GM13976 (cell line): ENCODE data around the gene TCF21.

Experiments
- DNase-seq: peaks from one replicate; pipeline ENCODE4 v3.0.0; 2012; ENCODE audit warnings: low spot score
- in situ Hi-C: fragments of 300-500 bp; cut with MboI; formaldehyde crosslinking; loops from one replicate; pipeline ENCODE4 v1.12.0; 2022; ENCODE audit warnings: low sequenced_read_pairs, mixed read lengths, inconsistent platforms; ENCODE audit not compliant: unreplicated experiment
- TF ChIP-seq, protein P1 (sequence below): IDR thresholded peaks from 2 replicates; pipeline ENCODE4 v1.5.1; 2012; ENCODE audit warnings: borderline replicate concordance, mild to moderate bottlenecking; ENCODE audit not compliant: insufficient read depth; ENCODE audit errors: extremely low read depth, missing control alignments, control extremely low read depth

TCF21 gene

DNA sequence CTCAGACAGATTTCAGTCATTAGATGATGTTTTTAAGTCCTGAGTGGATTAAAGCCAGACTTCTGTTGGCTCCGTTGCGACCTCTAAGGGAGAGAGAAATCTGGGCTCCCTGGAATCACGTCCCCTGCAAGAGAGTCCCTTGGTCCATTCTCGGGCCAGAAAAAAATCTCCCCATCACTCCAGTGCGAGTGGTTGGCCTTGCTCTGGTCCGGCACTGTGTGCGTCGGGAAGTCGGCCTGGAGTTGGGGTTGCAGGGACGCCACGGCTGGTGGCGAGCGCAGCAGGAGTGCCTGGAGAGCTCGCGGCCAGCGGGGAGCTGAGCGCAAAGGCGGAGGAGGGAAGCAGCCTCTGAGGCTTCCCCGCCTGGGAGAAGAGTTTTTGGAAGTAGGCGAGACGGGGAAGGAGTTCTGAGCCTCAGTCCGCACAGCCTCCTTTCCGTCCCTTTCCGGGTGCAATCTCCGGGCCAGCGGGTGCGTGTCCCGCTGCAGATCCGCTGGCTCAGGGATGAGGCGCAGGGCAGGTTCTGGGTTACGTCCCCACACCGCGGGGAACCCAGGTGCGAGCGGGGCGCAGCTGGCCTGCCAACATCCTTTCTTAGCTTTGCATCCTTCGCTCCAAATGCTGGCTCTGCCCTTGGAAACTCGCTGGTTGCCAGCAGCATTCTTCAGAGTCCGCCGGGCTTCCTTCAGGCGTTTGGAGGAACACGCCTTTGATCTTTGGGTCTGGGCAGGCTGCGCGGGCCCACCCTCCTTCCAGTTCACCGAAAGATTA is 6.8 kb downstream of the TCF21 start:
- DNase-seq, result no peak

DNA sequence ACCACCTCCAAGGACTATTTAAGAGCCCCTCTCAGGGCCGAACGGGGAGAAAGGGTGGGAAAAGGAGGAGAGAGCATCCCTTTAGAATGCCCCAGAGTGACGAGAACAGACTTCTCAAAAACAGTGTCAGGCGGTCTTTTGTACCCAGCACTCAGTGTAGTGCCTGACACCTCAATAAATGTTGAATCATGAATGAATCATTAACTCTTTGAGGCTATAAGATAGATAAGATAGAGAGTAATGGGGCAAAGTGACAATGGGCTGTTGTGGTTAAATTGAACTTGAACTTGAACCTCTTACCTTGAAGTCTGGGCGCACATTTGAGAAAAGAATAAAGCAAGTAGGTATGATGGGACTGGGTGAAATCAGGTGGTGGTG is 7.4 kb downstream of the TCF21 start:
- no peak for DNase-seq
- in situ Hi-C loops, result no loop called here

More for the DNA sequence above, 6.8 kb downstream of the TCF21 start:
- TF ChIP-seq, protein P1, sequence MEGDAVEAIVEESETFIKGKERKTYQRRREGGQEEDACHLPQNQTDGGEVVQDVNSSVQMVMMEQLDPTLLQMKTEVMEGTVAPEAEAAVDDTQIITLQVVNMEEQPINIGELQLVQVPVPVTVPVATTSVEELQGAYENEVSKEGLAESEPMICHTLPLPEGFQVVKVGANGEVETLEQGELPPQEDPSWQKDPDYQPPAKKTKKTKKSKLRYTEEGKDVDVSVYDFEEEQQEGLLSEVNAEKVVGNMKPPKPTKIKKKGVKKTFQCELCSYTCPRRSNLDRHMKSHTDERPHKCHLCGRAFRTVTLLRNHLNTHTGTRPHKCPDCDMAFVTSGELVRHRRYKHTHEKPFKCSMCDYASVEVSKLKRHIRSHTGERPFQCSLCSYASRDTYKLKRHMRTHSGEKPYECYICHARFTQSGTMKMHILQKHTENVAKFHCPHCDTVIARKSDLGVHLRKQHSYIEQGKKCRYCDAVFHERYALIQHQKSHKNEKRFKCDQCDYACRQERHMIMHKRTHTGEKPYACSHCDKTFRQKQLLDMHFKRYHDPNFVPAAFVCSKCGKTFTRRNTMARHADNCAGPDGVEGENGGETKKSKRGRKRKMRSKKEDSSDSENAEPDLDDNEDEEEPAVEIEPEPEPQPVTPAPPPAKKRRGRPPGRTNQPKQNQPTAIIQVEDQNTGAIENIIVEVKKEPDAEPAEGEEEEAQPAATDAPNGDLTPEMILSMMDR, result no peak
- in situ Hi-C loops, result no loop called here

DNA sequence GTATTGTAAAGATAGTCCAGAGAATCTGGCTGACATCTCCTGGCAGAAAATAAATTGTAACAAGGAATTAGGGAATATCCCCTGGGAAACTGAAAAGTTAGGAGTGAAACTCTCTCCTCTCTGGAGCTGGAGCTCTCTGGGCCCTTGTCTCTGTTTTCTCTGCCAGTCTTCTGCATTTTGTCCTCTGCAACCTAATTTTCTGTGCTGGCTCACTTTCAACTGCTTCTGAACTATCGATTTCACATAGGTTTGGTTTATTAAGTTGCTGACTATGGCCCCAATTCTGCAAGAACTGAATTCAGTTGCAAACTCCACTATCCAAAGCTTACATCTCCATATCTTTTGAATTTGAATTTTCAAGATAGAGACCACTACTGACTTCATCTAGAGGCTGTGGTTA is 9.3 kb downstream of the TCF21 start:
- TF ChIP-seq, protein P1, result no peak
- in situ Hi-C loops, result no loop called here

More for the DNA sequence above, 7.4 kb downstream of the TCF21 start:
- TF ChIP-seq, protein P1, result no peak

GRCh38 chr6:133899556-133899955 is 10.6 kb downstream of the TCF21 start:
- TF ChIP-seq, protein P1, result no peak
- no peak for DNase-seq

More for the DNA sequence above, 9.3 kb downstream of the TCF21 start:
- no peak for DNase-seq

GRCh38 chr6:133903855-133904254 is 14.9 kb downstream of the TCF21 start:
- TF ChIP-seq, protein P1, result no peak
- in situ Hi-C loops, result no loop called here
- no peak for DNase-seq

More at GRCh38 chr6:133899556-133899955, 10.6 kb downstream of the TCF21 start:
- in situ Hi-C loops, result no loop called here

DNA sequence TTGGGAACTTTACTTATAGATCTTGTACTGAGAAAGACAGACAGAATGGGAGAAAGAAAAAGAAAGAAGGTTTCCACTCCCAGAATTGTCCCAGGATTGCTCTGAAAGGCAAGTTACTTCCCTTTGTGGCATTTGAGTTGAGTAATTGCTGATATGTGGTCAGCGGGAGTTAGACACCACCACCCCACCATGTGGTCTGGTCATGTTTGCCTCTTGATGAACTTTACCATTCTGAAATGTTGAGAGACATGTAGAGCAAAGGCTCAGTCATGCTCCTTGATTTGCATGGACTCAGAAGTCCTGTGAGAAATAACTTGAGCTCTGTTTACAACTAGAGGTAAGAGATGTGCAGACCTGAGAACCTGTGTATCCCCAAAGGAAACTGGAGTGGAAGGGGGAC is 17.1 kb downstream of the TCF21 start:
- in situ Hi-C loops, result no loop called here
- DNase-seq, result no peak

More for the DNA sequence above, 17.1 kb downstream of the TCF21 start:
- TF ChIP-seq, protein P1, result no peak
